GM12875 (cell line): ENCODE data around the gene RHBDL2.
A peak's percentile ranks its signal among the peaks of the same experiment; 100 is the strongest.
"Not testable (repeated sequence)": the region's sequence is repeated elsewhere in the genome, so short reads cannot be mapped to it uniquely, and the experiment has no call there.

ENCODE experiments used
- H3K4me3 ChIP-seq: one replicate; pipeline ENCODE4 v1.5.1; 2011; ENCODE audit warnings: low read depth, low read length, control low read depth
- TF ChIP-seq, protein P1 (sequence below): IDR thresholded peaks from 2 replicates; pipeline ENCODE4 v1.5.1; 2011; ENCODE audit warnings: low read depth, mild to moderate bottlenecking, control low read depth, inconsistent platforms, low read length, moderate library complexity, borderline replicate concordance; ENCODE audit not compliant: insufficient read depth

RHBDL2 gene

DNA sequence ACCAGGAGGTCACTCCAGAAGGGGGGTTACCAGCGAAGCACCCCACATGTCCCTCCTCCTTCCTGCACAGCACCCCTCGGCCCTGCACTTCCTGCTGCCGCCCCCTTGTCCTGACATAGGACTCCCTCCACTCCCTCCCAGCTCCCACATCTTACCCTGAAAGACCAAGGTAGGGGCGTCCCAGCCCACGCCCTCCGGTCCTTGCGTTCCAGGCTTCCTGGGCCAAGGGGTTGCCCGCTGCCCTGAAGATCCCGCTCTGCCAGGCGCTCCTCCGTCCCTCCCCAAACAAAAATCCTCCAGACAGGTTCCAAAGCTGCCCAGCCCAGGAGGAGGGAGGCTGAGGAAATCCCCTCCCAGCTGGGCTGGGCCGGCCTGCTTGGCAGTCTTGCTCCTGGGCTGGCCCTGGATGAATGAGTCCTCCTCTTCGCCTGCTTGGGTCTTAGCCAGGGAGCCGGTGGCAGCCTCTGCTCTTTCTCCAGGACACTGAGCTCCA is at the start of gene RHBDL2:
TSS of gene RHBDL2 (minus strand) at position 304 of the 493 bp plus-strand sequence. CDS start 22,618 bp downstream, outside the sequence.
- no peak within 1 kb of the TSS for H3K4me3 ChIP-seq

DNA sequence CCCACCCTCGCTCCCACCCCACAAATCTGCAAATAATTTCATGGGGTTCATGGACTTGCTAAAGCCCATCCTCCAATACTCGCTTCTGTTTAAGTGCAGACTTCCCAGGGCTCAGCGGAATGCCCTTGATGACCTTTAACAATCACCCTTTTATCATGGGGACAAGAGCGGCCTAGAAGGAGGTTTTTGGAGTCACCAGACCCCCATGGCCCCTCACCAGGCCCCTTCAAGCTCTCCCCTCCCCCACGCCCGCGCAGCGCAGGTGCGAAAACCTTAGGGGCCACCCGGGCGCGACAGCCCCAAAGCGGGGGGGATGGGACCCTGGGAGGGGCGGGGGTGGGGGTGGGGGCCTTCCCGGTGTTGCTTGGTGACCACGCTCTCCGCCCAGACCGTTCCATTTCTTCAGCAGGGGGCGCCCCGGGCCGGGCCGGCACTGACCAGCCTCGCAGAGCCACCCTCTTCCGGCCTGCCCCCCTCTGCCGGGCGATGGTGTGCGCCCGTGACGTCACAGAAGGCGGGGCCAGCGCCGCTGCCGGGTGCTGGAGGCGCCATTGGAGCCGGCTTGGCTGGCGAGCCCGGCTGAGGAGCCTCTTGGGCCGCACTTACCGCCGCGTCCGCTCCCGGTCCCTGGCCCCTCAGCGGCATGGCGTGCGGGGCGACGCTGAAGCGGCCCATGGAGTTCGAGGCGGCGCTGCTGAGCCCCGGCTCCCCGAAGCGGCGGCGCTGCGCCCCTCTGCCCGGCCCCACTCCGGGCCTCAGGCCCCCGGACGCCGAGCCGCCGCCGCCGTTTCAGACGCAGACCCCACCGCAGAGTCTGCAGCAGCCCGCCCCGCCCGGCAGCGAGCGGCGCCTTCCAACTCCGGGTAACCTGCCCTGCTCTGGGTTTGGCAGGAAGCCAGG is 49.4 kb upstream of the RHBDL2 start, which contains the start of gene AKIRIN1:
TSS of gene AKIRIN1 (plus strand) at position 539 of the 900 bp plus-strand sequence. CDS start at position 644, 105 bp downstream.
- TF ChIP-seq, protein P1, sequence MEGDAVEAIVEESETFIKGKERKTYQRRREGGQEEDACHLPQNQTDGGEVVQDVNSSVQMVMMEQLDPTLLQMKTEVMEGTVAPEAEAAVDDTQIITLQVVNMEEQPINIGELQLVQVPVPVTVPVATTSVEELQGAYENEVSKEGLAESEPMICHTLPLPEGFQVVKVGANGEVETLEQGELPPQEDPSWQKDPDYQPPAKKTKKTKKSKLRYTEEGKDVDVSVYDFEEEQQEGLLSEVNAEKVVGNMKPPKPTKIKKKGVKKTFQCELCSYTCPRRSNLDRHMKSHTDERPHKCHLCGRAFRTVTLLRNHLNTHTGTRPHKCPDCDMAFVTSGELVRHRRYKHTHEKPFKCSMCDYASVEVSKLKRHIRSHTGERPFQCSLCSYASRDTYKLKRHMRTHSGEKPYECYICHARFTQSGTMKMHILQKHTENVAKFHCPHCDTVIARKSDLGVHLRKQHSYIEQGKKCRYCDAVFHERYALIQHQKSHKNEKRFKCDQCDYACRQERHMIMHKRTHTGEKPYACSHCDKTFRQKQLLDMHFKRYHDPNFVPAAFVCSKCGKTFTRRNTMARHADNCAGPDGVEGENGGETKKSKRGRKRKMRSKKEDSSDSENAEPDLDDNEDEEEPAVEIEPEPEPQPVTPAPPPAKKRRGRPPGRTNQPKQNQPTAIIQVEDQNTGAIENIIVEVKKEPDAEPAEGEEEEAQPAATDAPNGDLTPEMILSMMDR, result no peak
- peak within 1 kb of the TSS; percentile 73 for H3K4me3 ChIP-seq

More for the DNA sequence above, at the start of gene RHBDL2:
- TF ChIP-seq, protein P1, result no peak

DNA sequence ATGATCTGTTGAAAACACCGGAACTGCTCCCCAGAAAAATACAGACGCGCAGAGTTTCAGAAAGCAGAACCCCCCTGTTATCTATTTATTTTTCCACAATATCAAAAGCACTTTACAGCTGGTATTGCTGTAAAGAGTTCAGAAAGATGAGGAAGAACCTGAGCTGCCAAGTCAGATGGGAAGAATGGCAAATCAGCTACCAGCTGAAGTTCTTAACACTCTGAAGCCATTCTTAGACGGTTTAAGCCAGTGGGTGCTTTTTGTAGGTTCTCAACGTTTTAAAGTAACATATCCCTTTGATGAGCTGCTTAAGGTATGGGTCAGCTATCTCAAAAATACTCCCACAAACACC is 48.7 kb upstream of the RHBDL2 start:
- TF ChIP-seq, protein P1, result no peak

DNA sequence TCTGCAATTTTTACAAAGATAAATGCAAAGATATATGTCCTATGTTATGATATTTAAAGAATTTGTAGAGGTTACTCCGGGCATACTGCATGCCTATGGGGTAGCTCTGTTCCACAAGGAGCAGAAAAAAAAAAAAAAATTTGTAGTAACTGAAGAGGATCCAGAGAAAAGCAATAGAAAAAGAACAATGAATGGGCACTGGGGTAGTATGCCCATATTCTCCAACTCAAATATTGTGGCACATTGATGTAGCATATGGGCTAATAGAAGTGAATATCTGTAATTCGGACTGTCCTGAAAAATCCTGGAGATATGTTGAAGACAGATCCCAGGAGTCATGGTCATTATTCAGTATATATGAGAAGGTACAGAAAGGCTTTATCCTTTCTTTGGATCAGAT is 48.3 kb upstream of the RHBDL2 start:
- no peak overlapping the region for H3K4me3 ChIP-seq
- TF ChIP-seq, protein P1, result no peak

More for the DNA sequence above, 48.7 kb upstream of the RHBDL2 start:
- H3K4me3 ChIP-seq, result peak overlapping the region; percentile 73

DNA sequence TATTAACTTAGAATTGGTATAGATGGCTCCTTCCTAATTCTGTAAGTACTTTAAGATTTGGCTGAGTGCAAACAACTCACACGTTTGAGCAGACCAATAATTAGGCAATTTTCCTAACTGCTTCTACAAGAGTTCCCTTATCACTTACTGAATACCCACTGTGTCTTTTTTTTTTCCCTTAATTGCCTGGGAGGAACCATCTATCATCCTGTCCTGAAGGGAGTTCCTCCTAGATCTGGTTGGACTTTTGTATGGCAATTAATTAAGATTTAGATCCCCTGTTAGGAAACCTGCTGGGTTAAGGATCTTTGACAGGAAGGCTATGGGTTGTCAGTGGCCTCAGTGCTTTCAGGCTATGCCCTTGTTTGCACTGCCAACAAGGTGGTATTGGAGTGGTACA is 37.8 kb upstream of the RHBDL2 start:
- not testable (repeated sequence) for H3K4me3 ChIP-seq

GRCh38 chr1:38978245-38978542 is 36.6 kb upstream of the RHBDL2 start:
- H3K4me3 ChIP-seq, result not testable (repeated sequence)

GRCh38 chr1:38977399-38978244 is 36.0 kb upstream of the RHBDL2 start:
- H3K4me3 ChIP-seq, result not testable (repeated sequence)

GRCh38 chr1:38973659-38974437 is 32.2 kb upstream of the RHBDL2 start:
- H3K4me3 ChIP-seq, result no peak overlapping the region
- TF ChIP-seq, protein P1, result no peak

DNA sequence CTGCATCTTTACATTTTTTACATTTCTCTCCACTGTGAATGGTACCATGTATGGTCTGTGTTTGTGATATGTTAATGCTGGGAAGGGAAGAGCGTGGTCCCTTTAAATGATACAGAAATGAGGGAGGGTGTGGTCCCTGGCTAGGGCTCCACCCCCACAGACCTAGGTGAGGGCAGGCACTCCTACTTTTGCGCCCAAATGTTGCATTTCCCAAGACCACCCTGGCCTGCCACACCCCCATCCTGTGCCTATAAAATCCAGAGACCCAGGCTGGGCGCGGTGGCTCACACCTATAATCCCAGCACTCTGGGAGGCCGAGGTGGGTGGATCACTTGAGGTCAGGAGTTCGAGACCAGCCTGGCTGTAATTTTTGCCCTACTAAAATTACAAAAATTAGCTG is 31.5 kb upstream of the RHBDL2 start:
- H3K4me3 ChIP-seq, result not testable (repeated sequence)
